WI38 (cell line): ENCODE data around the gene DOK6.

Experiments used
- H3K4me3 ChIP-seq: 2 replicates; pipeline ENCODE4 v1.5.1; 2011; ENCODE audit warnings: low read depth, mild to moderate bottlenecking, control low read depth, low read length
- TF ChIP-seq, protein P1 (sequence below): IDR thresholded peaks from 2 replicates; pipeline ENCODE4 v1.5.1; 2012; ENCODE audit warnings: low read depth, mild to moderate bottlenecking, control low read depth, low read length

The DOK6 gene

DNA sequence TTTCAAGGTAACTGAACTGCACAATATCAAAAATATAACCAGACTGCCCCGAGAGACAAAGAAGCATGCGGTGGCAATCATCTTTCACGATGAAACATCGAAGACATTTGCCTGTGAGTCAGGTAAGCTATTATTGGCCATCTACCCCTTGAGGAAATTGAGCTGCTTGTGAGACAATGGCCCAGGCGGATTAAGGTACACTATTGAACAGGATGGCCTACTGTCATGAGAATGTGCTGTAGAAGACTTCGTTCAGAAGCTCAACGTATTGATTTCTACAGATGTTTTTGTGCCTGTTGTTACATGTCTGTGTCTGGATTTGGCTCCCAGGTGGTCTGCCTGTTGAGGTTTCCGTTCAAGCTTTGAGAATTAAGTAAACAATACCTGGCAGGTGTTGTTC is 198.7 kb downstream of the DOK6 start:
- TF ChIP-seq, protein P1, sequence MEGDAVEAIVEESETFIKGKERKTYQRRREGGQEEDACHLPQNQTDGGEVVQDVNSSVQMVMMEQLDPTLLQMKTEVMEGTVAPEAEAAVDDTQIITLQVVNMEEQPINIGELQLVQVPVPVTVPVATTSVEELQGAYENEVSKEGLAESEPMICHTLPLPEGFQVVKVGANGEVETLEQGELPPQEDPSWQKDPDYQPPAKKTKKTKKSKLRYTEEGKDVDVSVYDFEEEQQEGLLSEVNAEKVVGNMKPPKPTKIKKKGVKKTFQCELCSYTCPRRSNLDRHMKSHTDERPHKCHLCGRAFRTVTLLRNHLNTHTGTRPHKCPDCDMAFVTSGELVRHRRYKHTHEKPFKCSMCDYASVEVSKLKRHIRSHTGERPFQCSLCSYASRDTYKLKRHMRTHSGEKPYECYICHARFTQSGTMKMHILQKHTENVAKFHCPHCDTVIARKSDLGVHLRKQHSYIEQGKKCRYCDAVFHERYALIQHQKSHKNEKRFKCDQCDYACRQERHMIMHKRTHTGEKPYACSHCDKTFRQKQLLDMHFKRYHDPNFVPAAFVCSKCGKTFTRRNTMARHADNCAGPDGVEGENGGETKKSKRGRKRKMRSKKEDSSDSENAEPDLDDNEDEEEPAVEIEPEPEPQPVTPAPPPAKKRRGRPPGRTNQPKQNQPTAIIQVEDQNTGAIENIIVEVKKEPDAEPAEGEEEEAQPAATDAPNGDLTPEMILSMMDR = no peak
- H3K4me3 ChIP-seq = no peak overlapping the region

DNA sequence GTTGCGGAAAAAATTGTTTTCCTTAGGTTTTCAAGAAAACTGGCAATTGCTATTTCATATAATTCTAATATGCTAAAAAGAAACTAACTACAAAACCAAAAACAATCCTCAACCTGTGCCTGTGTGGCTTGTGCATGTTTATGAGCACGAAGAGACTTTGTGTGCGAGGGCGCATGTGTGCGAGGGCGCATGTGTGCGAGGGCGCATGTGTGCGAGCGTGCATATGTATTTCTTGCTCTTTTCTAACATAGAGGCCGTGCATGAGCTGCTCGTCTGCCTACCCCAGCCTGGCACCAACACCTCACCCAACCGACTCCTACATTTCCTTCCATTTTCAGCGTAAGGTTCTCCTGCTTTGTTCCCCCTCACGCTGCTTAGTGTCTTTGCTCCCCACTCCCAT is 211.6 kb downstream of the DOK6 start:
- no peak overlapping the region for H3K4me3 ChIP-seq
- TF ChIP-seq, protein P1 = no peak

DNA sequence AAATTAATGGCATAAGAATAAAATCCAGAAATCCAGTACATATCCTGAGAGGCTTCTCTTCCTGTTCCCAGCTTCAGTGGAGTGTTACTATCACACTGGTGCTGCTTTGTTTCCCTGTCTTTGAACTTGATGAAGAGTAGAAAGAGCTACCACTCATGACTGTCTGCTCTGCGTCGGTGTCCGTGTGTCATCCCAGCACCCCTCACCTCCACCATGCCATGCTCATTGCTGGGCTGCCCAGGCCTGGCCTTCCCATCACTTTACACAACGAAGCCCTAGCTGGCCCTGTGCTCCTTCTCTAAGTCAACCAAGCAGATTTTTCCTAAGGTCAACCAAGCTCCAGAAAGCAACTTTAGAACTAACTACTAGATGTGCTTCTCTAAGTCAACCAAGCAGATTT is 215.4 kb downstream of the DOK6 start:
- TF ChIP-seq, protein P1 = no peak
- H3K4me3 ChIP-seq = no peak overlapping the region

DNA sequence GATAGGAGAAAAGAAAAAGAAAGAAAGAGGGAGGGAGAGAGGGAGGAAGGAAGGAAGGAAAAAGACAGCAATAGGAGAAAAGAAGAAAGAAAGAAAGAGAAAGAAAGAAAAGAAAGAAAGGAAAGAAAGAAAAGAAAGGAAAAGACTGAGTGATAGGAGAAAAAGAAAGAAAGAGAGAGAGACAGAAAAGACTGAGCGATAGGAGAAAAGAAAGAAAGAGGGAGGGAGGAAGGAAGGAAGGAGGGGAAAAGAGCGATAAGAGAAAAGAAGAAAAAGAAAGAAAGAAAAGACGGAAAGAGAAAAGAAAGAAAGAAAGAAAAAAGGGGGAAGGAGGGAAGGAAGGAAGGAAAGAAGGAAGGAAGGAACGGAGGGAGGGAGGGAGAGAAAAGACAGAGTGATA is 216.7 kb downstream of the DOK6 start:
- H3K4me3 ChIP-seq = no peak overlapping the region
- TF ChIP-seq, protein P1 = no peak

DNA sequence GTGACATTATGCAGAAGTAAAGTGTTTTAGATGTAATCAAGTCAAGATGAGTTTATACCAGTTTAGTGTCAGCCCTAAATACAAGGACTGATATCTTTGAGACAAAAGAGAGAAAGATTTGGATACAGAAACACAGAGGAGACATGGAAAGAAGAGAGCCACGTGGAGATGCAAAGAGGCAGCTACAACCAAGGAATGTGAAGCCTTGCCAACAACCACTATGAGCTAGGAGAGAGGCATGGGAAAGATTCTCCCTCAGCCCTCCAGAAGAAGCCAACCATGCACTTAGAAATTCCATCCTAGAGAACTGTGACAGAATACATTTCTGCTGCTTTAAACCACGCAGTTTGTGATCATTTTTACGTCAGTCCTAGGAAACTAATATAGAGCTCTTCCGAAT is 217.2 kb downstream of the DOK6 start:
- no peak overlapping the region for H3K4me3 ChIP-seq
- TF ChIP-seq, protein P1 = no peak

DNA sequence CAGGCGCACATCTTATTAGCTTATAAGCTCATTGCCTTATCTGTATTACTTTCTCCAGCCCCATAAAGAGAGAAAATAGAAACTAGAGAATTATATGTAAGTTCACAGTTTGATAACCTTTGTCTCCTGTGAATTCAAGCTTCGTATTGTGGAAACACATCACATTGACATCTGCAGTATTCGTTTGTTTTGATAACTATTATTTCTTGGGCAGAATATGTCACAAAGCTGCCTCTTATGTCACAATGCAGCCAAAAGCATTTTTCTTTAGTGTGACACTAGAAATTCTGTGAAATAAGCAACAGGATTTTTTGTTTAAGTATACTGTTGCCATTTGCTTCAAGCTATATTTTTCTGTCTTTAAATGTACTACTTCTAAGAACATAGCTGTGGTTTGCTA is 221.5 kb downstream of the DOK6 start:
- TF ChIP-seq, protein P1 = no peak

DNA sequence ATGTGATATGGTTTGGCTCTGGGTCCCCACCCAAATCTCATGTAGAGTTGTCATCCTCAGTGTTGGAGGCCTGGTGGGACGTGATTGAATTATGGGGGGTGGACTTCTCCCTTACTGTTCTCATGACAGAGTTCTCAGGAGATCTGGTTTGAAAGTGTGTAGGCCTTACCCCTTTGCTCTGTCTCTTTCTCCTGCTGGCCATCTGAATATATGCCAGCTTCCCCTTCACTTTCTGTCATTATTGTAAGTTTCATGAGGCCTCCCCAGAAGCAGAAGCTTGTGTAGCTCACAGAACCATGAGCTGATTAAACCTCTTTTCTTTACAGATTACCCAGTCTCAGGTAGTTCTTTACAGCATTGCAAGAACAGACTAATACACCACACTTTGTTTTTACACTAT is 222.3 kb downstream of the DOK6 start:
- TF ChIP-seq, protein P1 = no peak
- H3K4me3 ChIP-seq = no peak overlapping the region

More for the DNA sequence above, 221.5 kb downstream of the DOK6 start:
- no peak overlapping the region for H3K4me3 ChIP-seq
